Endothelial cell of umbilical vein (primary cell): ENCODE measurements around the gene C10orf53. TPM values are rescaled to one million over a fixed set of nuclear protein-coding genes. Genes with fewer than 3 reads are reported as not detected.

ENCODE experiments used
- BruUV-seq: library from RNA; stranded (reverse); fragments of 400-500 nt; replicated peaks from 2 replicates; lab custom pipeline; 2021; lab: Mats Ljungman, UMichigan
- CTCF ChIA-PET: fragments of 300-600, 350-600 bp; sonication (Branson Sonifier 250); formaldehyde crosslinking; loops from one replicate; lab custom pipeline; 2021; ENCODE audit warnings: antibody characterized with exemption, inconsistent platforms; lab: Charles Lee
- POLR2A ChIA-PET: fragments of 300-600, 350-600 bp; sonication (Branson Sonifier 250); formaldehyde crosslinking; loops from one replicate; lab custom pipeline; 2021; ENCODE audit warnings: antibody characterized with exemption, inconsistent platforms; lab: Charles Lee
- DNase-seq: peaks from one replicate; pipeline ENCODE4 v3.0.0-alpha.2; 2011; ENCODE audit warnings: low read depth, low spot score
- FAIRE-seq: peaks from 2 replicates; lab custom pipeline; 2011; peaks lifted over from hg19 to GRCh38; lab: Jason Lieb, UNC
- H2AFZ ChIP-seq: 2 replicates; pipeline ENCODE4 v1.6.0; 2012; ENCODE audit warnings: low read depth, low read length, control low read depth, inconsistent platforms
- H3K27ac ChIP-seq: 2 replicates; pipeline ENCODE4 v1.5.1; 2011; ENCODE audit warnings: low read depth, mild to moderate bottlenecking, control low read depth, low read length, moderate library complexity; ENCODE audit not compliant: insufficient read depth
- H3K27me3 ChIP-seq, 2 experiments: 2 replicates each; pipeline versions ENCODE4 v1.6.0 to v1.6.1; 2011; ENCODE audit warnings: low read length in 2 of 2, mixed read lengths in 1 of 2; ENCODE audit not compliant: control insufficient read depth in 2 of 2, insufficient read depth in 2 of 2
- H3K36me3 ChIP-seq, 2 experiments: 2 replicates in 1 of 2; 3 replicates in 1 of 2; pipeline ENCODE4 v1.5.1; 2011; ENCODE audit warnings: low read length in 2 of 2, mild to moderate bottlenecking in 1 of 2, moderate library complexity in 1 of 2; ENCODE audit not compliant: control insufficient read depth in 2 of 2, insufficient read depth in 2 of 2; ENCODE audit errors: extremely low read depth in 1 of 2
- H3K4me1 ChIP-seq: 3 replicates; pipeline ENCODE4 v1.5.1; 2011; ENCODE audit warnings: mild to moderate bottlenecking, low read length; ENCODE audit not compliant: control insufficient read depth, insufficient read depth; ENCODE audit errors: extremely low read depth
- H3K4me2 ChIP-seq: 2 replicates; pipeline ENCODE4 v1.6.1; 2011; ENCODE audit warnings: low read length, control low read depth, mixed read lengths; ENCODE audit not compliant: insufficient read depth
- H3K4me3 ChIP-seq, 3 experiments: fragments of 200-600 bp in 1 of 3; sonication (generic), shearing (Covaris generic) in 1 of 3; replicated peaks in 1 of 3; 2 replicates each; pipeline ENCODE4 v1.5.1; 2011 to 2016; ENCODE audit warnings: control low read depth in 3 of 3, low read length in 3 of 3, mild to moderate bottlenecking in 2 of 3, inconsistent platforms in 1 of 3, low read depth in 1 of 3, moderate library complexity in 1 of 3; ENCODE audit not compliant: insufficient read depth in 1 of 3
- H3K79me2 ChIP-seq: 2 replicates; pipeline ENCODE4 v1.6.0; 2012; ENCODE audit warnings: low read length, inconsistent platforms; ENCODE audit not compliant: control insufficient read depth, insufficient read depth
- H3K9ac ChIP-seq: replicated peaks from 2 replicates; pipeline ENCODE3; 2011; ENCODE audit warnings: low read length, control low read depth; ENCODE audit not compliant: insufficient read depth; ENCODE audit errors: extremely low read depth
- H3K9me1 ChIP-seq: replicated peaks from 3 replicates; pipeline ENCODE4 v1.6.0; 2011; ENCODE audit warnings: mild to moderate bottlenecking, low read length; ENCODE audit not compliant: control insufficient read depth, insufficient read depth; ENCODE audit errors: extremely low read depth
- H3K9me3 ChIP-seq: replicated peaks from 2 replicates; pipeline ENCODE4 v1.5.1; 2012; ENCODE audit warnings: low read length, inconsistent platforms; ENCODE audit not compliant: control insufficient read depth, insufficient read depth
- H4K20me1 ChIP-seq: replicated peaks from 2 replicates; pipeline ENCODE3; 2011; ENCODE audit warnings: mild to moderate bottlenecking, low read length; ENCODE audit not compliant: control insufficient read depth, insufficient read depth; ENCODE audit errors: extremely low read depth
- CTCF ChIP-seq, 2 donors: IDR thresholded peaks; 1 replicate in 1 of 2; 2 replicates in 1 of 2; pipeline ENCODE4 v1.5.1; 2011; ENCODE audit warnings: low read length in 2 of 2, mild to moderate bottlenecking in 2 of 2, moderate library complexity in 2 of 2, control low read depth in 1 of 2, inconsistent platforms in 1 of 2, low read depth in 1 of 2; ENCODE audit not compliant: insufficient read depth in 1 of 2; ENCODE audit errors: extremely low read depth in 1 of 2
- EZH2 ChIP-seq: IDR thresholded peaks from 2 replicates; pipeline ENCODE4 v1.6.1; 2012; ENCODE audit warnings: borderline replicate concordance, low read depth, mild to moderate bottlenecking, moderate library complexity, low read length, inconsistent platforms; ENCODE audit not compliant: severe bottlenecking
- FOS ChIP-seq: IDR thresholded peaks from 2 replicates; pipeline ENCODE4 v1.6.1; 2011; ENCODE audit warnings: mild to moderate bottlenecking, low read length, moderate library complexity, borderline replicate concordance; ENCODE audit not compliant: insufficient read depth
- GATA2 ChIP-seq: IDR thresholded peaks from 2 replicates; pipeline ENCODE4 v1.7.0; 2011; ENCODE audit warnings: low read depth, mild to moderate bottlenecking, moderate library complexity, mixed read lengths, low read length; ENCODE audit not compliant: insufficient read length, insufficient read depth
- JUN ChIP-seq: IDR thresholded peaks from 2 replicates; pipeline ENCODE4 v1.6.1; 2011; ENCODE audit warnings: borderline replicate concordance, low read depth; ENCODE audit not compliant: insufficient read length, insufficient read depth
- MAX ChIP-seq: IDR thresholded peaks from 2 replicates; pipeline ENCODE4 v1.6.1; 2011; ENCODE audit not compliant: insufficient read depth, insufficient read length
- MYC ChIP-seq: IDR thresholded peaks from one replicate; pipeline ENCODE4 v1.6.1; 2011; ENCODE audit warnings: mild to moderate bottlenecking, low read depth, low read length
- POLR2A ChIP-seq: IDR thresholded peaks from 2 replicates; pipeline ENCODE4 v1.6.1; 2012; ENCODE audit warnings: low read depth, mild to moderate bottlenecking, control low read depth, low read length
- POLR2AphosphoS5 ChIP-seq: IDR thresholded peaks from 2 replicates; pipeline ENCODE4 v1.6.1; 2012; ENCODE audit warnings: low read depth, mild to moderate bottlenecking, control low read depth, low read length, moderate library complexity; ENCODE audit not compliant: insufficient read depth
- dilution Hi-C: fragments of 300-500 bp; cut with MboI; formaldehyde crosslinking; loops from one replicate; pipeline ENCODE4 v1.15.0; 2019; ENCODE audit warnings: low sequenced_read_pairs; ENCODE audit not compliant: extremely low pct_ligation_motif_present
- intact Hi-C: fragments of 100-400 bp; cut with micrococcal nuclease; formaldehyde crosslinking; loops from one replicate; pipeline ENCODE4 v1.10.0; 2022
- polyA plus RNA-seq, 4 experiments: library from polyadenylated mRNA; depleted of rRNA in 3 of 4; stranded (reverse) in 3 of 4; unstranded in 1 of 4; fragments of >200 nt; gene quantifications; 2 replicates each; pipeline versions ENCODE4 v1.2.1 to v1.2.3, GENCODE V29; 2011 to 2012; ENCODE audit warnings: missing spikeins in 1 of 4
- total RNA-seq: library from RNA; stranded (reverse); gene quantifications from 2 replicates; pipeline ENCODE4 v1.2.3, GENCODE V29; 2021

The C10orf53 gene
- total and polyA plus RNA-seq, 2 donors (not counting 3 experiments of a cell fraction or from before 2014, with no cell fraction given), result not detected

- H3K9ac ChIP-seq, result no peak overlapping the region
- DNase-seq (no peak), FAIRE-seq (no peak)
- TF ChIP-seq MAX (no peak), EZH2 (no peak), POLR2AphosphoS5 (no peak), POLR2A (no peak), MYC (no peak), GATA2 (no peak), FOS (no peak), JUN (no peak), CTCF (IDR thresholded peaks at IDR 0.05; ENCODE audit: extremely low read depth in 1 of 2, insufficient read depth in 1 of 2, low read depth in 1 of 2, low read length in 2 of 2) (no peak)
- no peak overlapping the region for H3K4me3 ChIP-seq
- no peak overlapping the region for H2AFZ ChIP-seq
- H3K4me2 ChIP-seq, result no peak overlapping the region
- H3K79me2 ChIP-seq, result no peaks in the 10 kb centered on the region
- BruUV-seq, result no TSS peak
- H3K9me3 ChIP-seq, result no peaks in the 10 kb centered on the region
- no peaks in the 10 kb centered on the region for H3K9me1 ChIP-seq
- CTCF ChIA-PET, result no interaction called here
- intact Hi-C loops (no loop called here), dilution Hi-C loops (no loop called here)
- POLR2A ChIA-PET, result no interaction called here
- no peaks in the 10 kb centered on the region for H3K4me1 ChIP-seq
- no peaks in the 10 kb centered on the region for H3K27me3 ChIP-seq
- H3K27ac ChIP-seq, result no peak overlapping the region
- H4K20me1 ChIP-seq, result no peaks in the 10 kb centered on the region
- H3K36me3 ChIP-seq, result no peaks in the 10 kb centered on the region
These were observed 15.2 kb upstream of the C10orf53 start for GRCh38 chr10:49664006-49664841.
